Heart left ventricle (tissue), 13 donors: ENCODE measurements around the gene RMND1.

Experiments used
- CTCF ChIP-seq, 12 donors: fragments of 200-600 bp; sonication (generic) in 4 of 12; IDR thresholded peaks; one replicate each; pipeline versions ENCODE4 v1.5.0 to v1.8.0; 2018 to 2022; ENCODE audit warnings: antibody characterized with exemption in 12 of 12, mild to moderate bottlenecking in 5 of 12
- POLR2A ChIP-seq, 2 donors: fragments of 450-650 bp; IDR thresholded peaks; one replicate each; pipeline ENCODE4 v1.6.1; 2017; ENCODE audit warnings: antibody characterized with exemption in 2 of 2, mild to moderate bottlenecking in 2 of 2, moderate library complexity in 2 of 2
- donor health status: ischemic (EF 13 %, LVEDD 7.1; RV severe dilation, severe dysfunction).
- donor health status: DM: no; HTN: yes; CAD: no.
- donor health status: DM: no; HTN: no; CAD: no.
- donor health status: ischemic (EF 25% LVEDD 6.9; RV normal size, moderate dysfunction).
- donor health status: ischemic (EF 25% LVEDD 5.7; RV mildly dilated, moderate dysfunction).
- donor health status: ischemic (EF 35%, LVEDD 5.7; RV mildly dilated, moderate dysfunction).
- donor health status: nonischemic (EF 11% LVEDD 7.7; RV severe dilation, severe dysfunction).
- donor health status: DM: yes; HTN: yes; CAD: no.
- donor health status: PGD.
- donor health status: ischemic (EF 29% LVEDD 5.4; RV normal size, mild dysfunction).
- donor health status: nonischemic (EF 23%, LVEDD 6.1; RV moderate dilation, normal function).

GRCh38 chr6:151493804-151494234, 41.9 kb upstream of the RMND1 start, which contains the start of gene CCDC170:
- TF ChIP-seq CTCF (IDR thresholded peaks at IDR 0.05), result no peak
- no peak for TF ChIP-seq POLR2A (IDR thresholded peaks at IDR 0.05)
